GM18870 (cell line): Measurements from ENCODE around the gene TRH.

Experiments used
- ATAC-seq: cut with Tn5 transposase; IDR thresholded peaks from one replicate; pipeline ENCODE4 v1.9.1; 2021; ENCODE audit warnings: moderate library complexity; ENCODE audit not compliant: unreplicated experiment

TRH gene, protein sequence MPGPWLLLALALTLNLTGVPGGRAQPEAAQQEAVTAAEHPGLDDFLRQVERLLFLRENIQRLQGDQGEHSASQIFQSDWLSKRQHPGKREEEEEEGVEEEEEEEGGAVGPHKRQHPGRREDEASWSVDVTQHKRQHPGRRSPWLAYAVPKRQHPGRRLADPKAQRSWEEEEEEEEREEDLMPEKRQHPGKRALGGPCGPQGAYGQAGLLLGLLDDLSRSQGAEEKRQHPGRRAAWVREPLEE

DNA sequence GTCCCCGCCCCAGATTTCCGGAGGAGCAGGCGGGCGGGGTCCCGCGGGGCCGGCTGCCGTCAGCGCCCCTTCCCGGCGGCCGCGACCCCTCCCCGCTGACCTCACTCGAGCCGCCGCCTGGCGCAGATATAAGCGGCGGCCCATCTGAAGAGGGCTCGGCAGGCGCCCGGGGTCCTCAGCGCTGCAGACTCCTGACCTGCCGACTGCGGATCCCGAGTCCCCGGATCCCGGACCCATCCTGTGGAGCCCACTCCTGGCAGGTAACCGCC lies at the start of gene TRH:
Gene TRH, plus strand, starts transcription at position 157 of the 269 bp plus-strand sequence. CDS start 1,097 bp downstream, outside the sequence.
- no peak for ATAC-seq

DNA sequence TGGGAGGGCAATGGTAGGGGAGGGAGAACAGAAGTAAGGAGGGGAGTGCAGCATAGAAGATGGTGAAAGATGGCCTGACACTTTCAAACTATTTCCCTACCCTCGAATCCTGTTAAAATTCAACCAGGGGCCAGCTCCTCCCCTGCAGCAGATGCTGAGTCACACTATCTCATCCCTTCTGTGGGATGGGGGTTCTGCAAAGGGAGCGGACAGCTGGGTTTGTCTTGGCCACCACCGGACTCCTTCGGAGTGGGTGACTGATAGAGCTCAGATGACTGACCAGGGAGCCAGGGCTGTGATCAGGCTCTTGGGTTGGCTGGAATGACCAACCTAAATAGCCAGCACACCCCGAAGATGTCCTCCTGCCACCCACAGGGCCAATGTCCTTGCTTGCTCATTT lies 47.4 kb upstream of the TRH start:
- no peak for ATAC-seq

GRCh38 chr3:129929383-129929782 lies 45.1 kb upstream of the TRH start:
- ATAC-seq: no peak

GRCh38 chr3:129933471-129933870 lies 41.0 kb upstream of the TRH start:
- ATAC-seq: no peak

- no peak for ATAC-seq
Measured at GRCh38 chr3:129934234-129935123, 40.0 kb upstream of the TRH start.

DNA sequence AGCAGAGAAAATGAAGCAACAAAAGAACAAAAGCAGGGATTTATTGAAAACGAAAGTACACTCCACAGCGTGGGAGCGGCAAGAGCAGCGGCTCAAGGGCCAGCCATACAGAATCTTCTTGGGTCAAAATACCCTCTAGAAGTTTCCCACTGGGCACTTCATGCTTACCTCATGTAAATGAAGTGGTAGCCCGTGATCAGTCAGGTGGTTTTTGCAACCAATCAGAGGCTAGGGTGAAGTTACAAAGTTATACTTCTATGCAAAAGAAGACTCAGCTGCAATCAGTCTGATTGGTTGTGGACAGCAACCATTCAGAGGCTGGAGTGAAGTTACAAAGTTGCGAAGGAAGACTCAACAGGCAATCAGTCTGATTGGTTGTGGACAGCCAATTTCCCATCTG lies 37.8 kb upstream of the TRH start:
- no peak for ATAC-seq

DNA sequence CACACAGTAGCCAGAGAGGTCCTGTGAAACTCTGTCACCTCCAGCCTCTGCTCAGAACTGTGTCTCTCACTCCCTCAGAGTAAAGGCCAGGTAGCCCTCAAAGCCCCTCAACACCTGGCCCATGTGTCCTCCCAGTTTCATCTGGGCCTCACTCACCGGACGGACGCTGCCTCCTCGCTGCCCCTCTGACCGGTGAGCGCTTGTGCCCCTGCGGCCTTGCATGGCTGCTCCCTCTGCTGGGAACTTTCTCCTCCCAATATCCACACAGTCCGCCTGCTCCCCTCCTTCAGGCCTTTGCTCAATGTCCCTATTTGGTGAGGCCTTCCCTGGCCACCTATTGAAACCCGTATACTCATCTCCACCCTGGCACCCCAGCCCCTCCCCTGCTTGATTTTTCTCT lies 36.8 kb upstream of the TRH start:
- ATAC-seq: no peak

GRCh38 chr3:129938140-129938930 lies 36.2 kb upstream of the TRH start:
- no peak for ATAC-seq

DNA sequence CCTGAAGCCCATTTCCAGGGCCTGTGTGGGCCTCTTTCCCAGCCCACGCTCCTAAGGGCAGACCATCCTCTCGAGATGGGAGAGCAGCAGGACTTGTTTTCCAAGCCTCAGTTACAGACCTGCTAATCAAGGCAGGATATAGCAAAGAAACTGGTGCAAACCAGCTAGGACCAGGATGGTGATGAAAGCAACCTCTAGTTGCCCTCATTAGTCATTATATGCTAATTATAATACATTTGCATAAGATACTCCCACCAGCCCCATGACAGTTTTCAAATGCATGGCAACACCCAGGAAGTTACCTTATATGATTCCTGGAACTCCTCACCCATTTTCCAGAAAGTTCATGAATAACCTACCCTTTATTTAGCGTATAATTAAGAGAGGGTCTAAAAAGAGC lies 34.4 kb upstream of the TRH start:
- no peak for ATAC-seq

DNA sequence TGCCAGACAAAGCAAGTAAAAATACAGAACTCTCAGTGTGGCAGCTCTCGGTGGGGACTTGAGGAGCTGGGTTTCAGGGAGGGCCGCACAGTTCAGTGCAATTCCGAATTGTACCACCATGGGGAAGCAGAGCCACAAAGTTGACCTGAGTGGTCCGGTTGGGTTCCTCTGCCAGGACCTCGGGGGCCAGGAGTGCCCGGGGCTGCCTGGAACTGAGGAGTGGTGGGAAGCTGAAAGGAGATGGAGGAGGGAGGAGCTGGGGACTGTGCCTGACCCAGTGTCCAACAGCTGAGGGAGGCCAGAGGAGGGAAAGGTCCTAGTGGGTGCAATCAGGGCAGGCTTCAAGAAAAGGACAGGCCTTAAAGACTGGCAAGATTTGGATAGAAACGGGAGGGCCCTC lies 32.2 kb upstream of the TRH start:
- ATAC-seq: no peak

- no peak for ATAC-seq
Measured at GRCh38 chr3:129943020-129943419, 31.5 kb upstream of the TRH start.

GRCh38 chr3:129944709-129945108 lies 29.8 kb upstream of the TRH start:
- no peak for ATAC-seq

DNA sequence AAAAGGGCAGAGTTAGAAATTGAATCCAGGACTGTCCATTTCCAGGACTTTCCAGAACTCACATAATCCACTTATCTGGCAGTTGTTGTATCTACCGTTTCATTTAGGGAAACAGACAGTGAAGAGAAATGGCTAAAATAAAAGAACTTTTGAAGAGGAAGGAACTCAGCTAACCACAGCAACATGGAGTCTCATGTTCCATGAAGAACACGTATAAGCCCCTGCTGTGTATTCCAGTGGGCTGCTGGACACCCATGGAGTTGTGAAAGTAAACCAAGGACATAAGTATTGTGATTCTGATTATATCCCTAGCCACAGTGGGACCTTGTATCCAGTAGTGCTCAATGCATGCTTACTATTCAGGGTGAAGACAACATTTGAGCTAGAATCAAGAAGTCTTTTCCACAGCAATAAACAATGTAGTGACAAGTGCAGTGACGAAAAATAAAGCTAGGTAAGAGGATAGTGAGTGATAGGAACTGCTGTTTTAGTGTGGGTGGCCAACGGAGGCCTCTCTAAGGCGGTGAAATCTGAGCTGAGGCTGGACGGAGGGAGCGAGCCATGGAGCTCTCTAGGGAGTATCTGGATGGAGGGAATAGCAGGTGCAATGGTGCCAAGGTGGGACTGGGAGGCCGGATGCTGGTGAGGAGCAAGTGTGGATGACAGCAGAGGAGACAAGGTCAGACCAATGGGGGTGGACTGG lies 26.8 kb upstream of the TRH start:
- no peak for ATAC-seq

DNA sequence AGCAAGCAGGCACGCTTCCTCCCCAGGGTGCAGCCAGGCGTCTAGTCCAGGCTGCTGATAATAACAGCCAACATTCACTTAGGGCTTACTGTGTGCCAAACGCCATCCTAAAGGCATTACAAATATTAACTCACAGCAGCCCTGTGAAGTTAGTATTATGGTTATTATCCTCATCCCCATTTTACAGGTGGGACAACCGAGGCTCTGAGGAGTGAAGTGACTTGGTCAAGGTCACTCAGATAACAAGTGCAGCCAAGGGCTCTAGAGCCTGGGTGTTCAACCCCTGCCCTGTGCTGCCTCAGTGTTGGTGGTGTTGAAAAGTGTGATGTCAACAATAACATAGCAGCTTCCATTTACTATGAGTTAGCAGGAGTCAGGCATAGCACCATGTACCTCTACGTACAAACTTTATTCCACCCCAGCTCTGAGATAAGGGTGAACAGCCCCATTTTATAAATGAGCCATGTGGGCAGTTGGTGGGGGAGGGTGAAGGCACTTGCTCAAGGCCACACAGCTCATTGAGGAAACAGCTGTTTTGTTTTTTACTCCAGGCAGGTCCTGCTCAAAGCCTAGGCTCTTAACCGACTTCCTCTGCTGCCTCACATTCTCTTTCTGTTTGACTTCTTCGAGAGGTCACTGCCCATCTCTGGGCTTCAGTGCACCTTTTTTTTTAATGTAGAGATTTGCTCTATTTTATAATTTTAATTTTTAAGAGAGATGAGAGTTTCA lies 24.0 kb upstream of the TRH start:
- no peak for ATAC-seq

GRCh38 chr3:129952556-129953355 lies 21.8 kb upstream of the TRH start:
- no peak for ATAC-seq

- no peak for ATAC-seq
Measured at GRCh38 chr3:129953621-129954020, 20.9 kb upstream of the TRH start.

DNA sequence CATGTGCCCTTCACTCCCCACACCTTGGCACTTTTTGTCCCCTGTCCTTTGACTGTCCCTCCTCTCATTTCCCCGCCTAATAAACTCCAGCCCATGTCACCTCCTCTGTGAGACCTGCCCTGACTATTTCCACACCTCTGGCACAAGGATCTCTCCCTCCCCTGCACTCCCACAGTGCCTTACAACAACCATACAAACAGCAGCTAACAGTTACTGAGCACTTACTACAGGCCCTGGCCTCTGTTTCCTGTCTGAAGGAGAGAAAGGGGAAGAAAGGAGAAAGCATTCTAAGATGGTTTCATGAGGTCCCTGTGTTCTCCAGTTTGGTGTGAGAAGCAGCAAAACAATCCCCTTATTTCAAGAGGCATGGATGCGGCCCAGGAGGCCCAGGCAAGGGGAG lies 20.0 kb upstream of the TRH start:
- ATAC-seq: no peak

- no peak for ATAC-seq
Measured at GRCh38 chr3:129956936-129957335, 17.6 kb upstream of the TRH start.

GRCh38 chr3:129958755-129959154 lies 15.8 kb upstream of the TRH start:
- no peak for ATAC-seq

- no peak for ATAC-seq
Measured at GRCh38 chr3:129961141-129961541, 13.4 kb upstream of the TRH start.
